ENCODE data around the gene MYO15A. TPM values are rescaled to one million over a fixed set of nuclear protein-coding genes. Genes with fewer than 3 reads are reported as not detected.

Gene MYO15A
- polyA plus RNA-seq, 1 donor (not counting 4 experiments of a cell fraction or from before 2014, with no cell fraction given), result 0.20 TPM

GRCh38 chr17:18155179-18155578 lies 46.6 kb downstream of the MYO15A start:
- DNase-seq (ENCODE audit: low read depth, low spot score) (no peak), FAIRE-seq (no peak)
- Histone ChIP-seq H3K9ac (ENCODE audit: control insufficient read depth, extremely low read depth, insufficient read depth, low read length) (no peak overlapping the region), H3K4me1 (ENCODE audit: control insufficient read depth, extremely low read depth, insufficient read depth, low read length) (peaks cover 8% of the 10 kb centered on the region), H3K27ac (ENCODE audit: control insufficient read depth, insufficient read depth, low read length) (no peak overlapping the region), H3K9me1 (ENCODE audit: control insufficient read depth, extremely low read depth, insufficient read depth, low read length) (no peaks in the 10 kb centered on the region), H2AFZ (ENCODE audit: control insufficient read depth, low read length) (no peak overlapping the region), H3K4me2 (ENCODE audit: control insufficient read depth, extremely low read depth, insufficient read depth, low read depth, low read length) (no peak overlapping the region), H4K20me1 (ENCODE audit: control insufficient read depth, extremely low read depth, insufficient read depth, low read length) (no peaks in the 10 kb centered on the region), H3K36me3 (ENCODE audit: control insufficient read depth in 2 of 2, extremely low read depth in 1 of 2, insufficient read depth in 2 of 2, low read length in 2 of 2) (no peaks in the 10 kb centered on the region), H3K4me3 (ENCODE audit: control insufficient read depth in 2 of 3, extremely low read depth in 1 of 3, insufficient read depth in 2 of 3, low read depth in 1 of 3, low read length in 3 of 3) (no peak overlapping the region), H3K79me2 (ENCODE audit: control insufficient read depth, insufficient read depth, low read length) (no peaks in the 10 kb centered on the region), H3K27me3 (ENCODE audit: control insufficient read depth, extremely low read depth, insufficient read depth, low read length) (no peaks in the 10 kb centered on the region), H3K9me3 (ENCODE audit: control insufficient read depth, low read depth, low read length) (no peaks in the 10 kb centered on the region)
- TF ChIP-seq EZH2 (IDR thresholded peaks at IDR 0.05; ENCODE audit: low read length), result no peak
- no peak for TF ChIP-seq CTCF (optimal IDR thresholded peaks at IDR 0.05 in 1 of 3, IDR thresholded peaks at IDR 0.05 in 1 of 3, conservative IDR thresholded peaks at IDR 0.05 in 1 of 3; ENCODE audit: extremely low read depth in 1 of 3, insufficient read depth in 2 of 3, low read length in 3 of 3)
- dilution Hi-C loops (cut with MboI; ENCODE audit: extremely low pct_ligation_motif_present, low sequenced_read_pairs), result no loop called here

GRCh38 chr17:18156171-18156975 lies 47.8 kb downstream of the MYO15A start:
- Histone ChIP-seq H3K27ac (ENCODE audit: control insufficient read depth, insufficient read depth, low read length) (no peak overlapping the region), H3K4me2 (ENCODE audit: control insufficient read depth, extremely low read depth, insufficient read depth, low read depth, low read length) (no peak overlapping the region), H2AFZ (ENCODE audit: control insufficient read depth, low read length) (no peak overlapping the region), H3K36me3 (ENCODE audit: control insufficient read depth in 2 of 2, extremely low read depth in 1 of 2, insufficient read depth in 2 of 2, low read length in 2 of 2) (no peaks in the 10 kb centered on the region), H3K4me3 (ENCODE audit: control insufficient read depth in 2 of 3, extremely low read depth in 1 of 3, insufficient read depth in 2 of 3, low read depth in 1 of 3, low read length in 3 of 3) (no peak overlapping the region), H3K27me3 (ENCODE audit: control insufficient read depth, extremely low read depth, insufficient read depth, low read length) (no peaks in the 10 kb centered on the region), H3K9me3 (ENCODE audit: control insufficient read depth, low read depth, low read length) (no peaks in the 10 kb centered on the region), H3K9me1 (ENCODE audit: control insufficient read depth, extremely low read depth, insufficient read depth, low read length) (no peaks in the 10 kb centered on the region), H3K9ac (ENCODE audit: control insufficient read depth, extremely low read depth, insufficient read depth, low read length) (no peak overlapping the region), H3K79me2 (ENCODE audit: control insufficient read depth, insufficient read depth, low read length) (no peaks in the 10 kb centered on the region), H3K4me1 (ENCODE audit: control insufficient read depth, extremely low read depth, insufficient read depth, low read length) (peaks cover 9% of the 10 kb centered on the region), H4K20me1 (ENCODE audit: control insufficient read depth, extremely low read depth, insufficient read depth, low read length) (no peaks in the 10 kb centered on the region)
- dilution Hi-C loops (cut with MboI; ENCODE audit: extremely low pct_ligation_motif_present, low sequenced_read_pairs), result no loop called here
- DNase-seq (ENCODE audit: low read depth, low spot score) (no peak), FAIRE-seq (no peak)
- TF ChIP-seq EZH2 (IDR thresholded peaks at IDR 0.05; ENCODE audit: low read length), result no peak

GRCh38 chr17:18156976-18157280 lies 48.4 kb downstream of the MYO15A start:
- Histone ChIP-seq H3K9me1 (ENCODE audit: control insufficient read depth, extremely low read depth, insufficient read depth, low read length) (no peaks in the 10 kb centered on the region), H3K27ac (ENCODE audit: control insufficient read depth, insufficient read depth, low read length) (no peak overlapping the region), H3K4me1 (ENCODE audit: control insufficient read depth, extremely low read depth, insufficient read depth, low read length) (peaks cover 9% of the 10 kb centered on the region), H3K79me2 (ENCODE audit: control insufficient read depth, insufficient read depth, low read length) (no peaks in the 10 kb centered on the region), H3K36me3 (ENCODE audit: control insufficient read depth in 2 of 2, extremely low read depth in 1 of 2, insufficient read depth in 2 of 2, low read length in 2 of 2) (no peaks in the 10 kb centered on the region), H3K4me2 (ENCODE audit: control insufficient read depth, extremely low read depth, insufficient read depth, low read depth, low read length) (no peak overlapping the region), H4K20me1 (ENCODE audit: control insufficient read depth, extremely low read depth, insufficient read depth, low read length) (no peaks in the 10 kb centered on the region), H3K9me3 (ENCODE audit: control insufficient read depth, low read depth, low read length) (no peaks in the 10 kb centered on the region), H3K9ac (ENCODE audit: control insufficient read depth, extremely low read depth, insufficient read depth, low read length) (no peak overlapping the region), H2AFZ (ENCODE audit: control insufficient read depth, low read length) (no peak overlapping the region), H3K27me3 (ENCODE audit: control insufficient read depth, extremely low read depth, insufficient read depth, low read length) (no peaks in the 10 kb centered on the region), H3K4me3 (ENCODE audit: control insufficient read depth in 2 of 3, extremely low read depth in 1 of 3, insufficient read depth in 2 of 3, low read depth in 1 of 3, low read length in 3 of 3) (no peak overlapping the region)
- no peak for DNase-seq (ENCODE audit: low read depth, low spot score)
- dilution Hi-C loops (cut with MboI; ENCODE audit: extremely low pct_ligation_motif_present, low sequenced_read_pairs), result no loop called here
- no peak for TF ChIP-seq CTCF (optimal IDR thresholded peaks at IDR 0.05 in 1 of 3, IDR thresholded peaks at IDR 0.05 in 1 of 3, conservative IDR thresholded peaks at IDR 0.05 in 1 of 3; ENCODE audit: extremely low read depth in 1 of 3, insufficient read depth in 2 of 3, low read length in 3 of 3)
- TF ChIP-seq EZH2 (IDR thresholded peaks at IDR 0.05; ENCODE audit: low read length), result no peak
- no peak for FAIRE-seq

Measured in keratinocyte (primary cell).